ENCODE measurements around the gene CDKN1C.

DNA sequence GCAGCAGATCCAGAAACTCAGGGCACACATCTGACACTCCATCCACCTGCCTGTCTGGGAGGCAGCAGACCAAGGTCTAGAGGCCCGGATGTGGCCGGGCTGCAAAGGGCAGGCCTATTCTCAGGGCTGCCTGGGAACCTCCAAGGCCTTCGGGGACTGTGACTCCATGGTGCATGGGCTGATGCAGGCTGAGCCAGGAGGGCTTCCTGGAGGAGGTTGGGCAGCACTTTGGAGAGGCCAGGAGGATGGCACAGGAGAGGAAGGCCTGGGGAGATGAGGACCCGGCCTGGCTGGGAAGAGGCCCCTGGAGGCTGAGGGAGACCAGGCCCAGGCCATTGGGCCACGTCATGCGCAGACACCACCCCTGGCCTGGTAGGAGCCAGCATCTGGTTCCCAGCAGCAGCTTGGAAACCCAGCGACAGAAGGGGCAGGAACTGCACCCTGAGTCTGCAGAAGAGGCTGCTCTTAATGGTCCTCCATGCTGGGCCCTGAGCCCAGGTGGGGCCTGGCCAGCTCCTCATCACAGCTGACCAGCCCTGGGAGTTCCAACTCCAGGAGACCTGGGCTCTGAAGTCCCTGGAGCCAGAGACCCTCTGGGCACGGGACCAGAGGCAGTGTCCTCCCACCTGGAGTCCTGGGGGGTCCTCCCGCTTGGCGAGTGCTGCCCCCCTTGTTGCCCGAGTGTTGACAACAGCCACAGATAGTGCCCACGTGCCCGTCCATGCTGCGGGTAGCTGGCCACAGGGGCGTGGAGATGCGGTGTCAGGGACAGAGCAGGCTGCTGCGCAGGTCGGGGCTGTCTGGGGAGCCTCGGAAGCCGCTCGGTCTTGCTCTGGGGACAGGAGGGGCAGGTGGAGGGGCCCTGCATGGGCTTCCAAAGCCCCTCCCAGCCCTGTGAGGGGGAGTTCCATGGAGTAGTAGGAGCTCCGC is 38.1 kb upstream of the CDKN1C start:
- TF ChIP-seq, protein P1, sequence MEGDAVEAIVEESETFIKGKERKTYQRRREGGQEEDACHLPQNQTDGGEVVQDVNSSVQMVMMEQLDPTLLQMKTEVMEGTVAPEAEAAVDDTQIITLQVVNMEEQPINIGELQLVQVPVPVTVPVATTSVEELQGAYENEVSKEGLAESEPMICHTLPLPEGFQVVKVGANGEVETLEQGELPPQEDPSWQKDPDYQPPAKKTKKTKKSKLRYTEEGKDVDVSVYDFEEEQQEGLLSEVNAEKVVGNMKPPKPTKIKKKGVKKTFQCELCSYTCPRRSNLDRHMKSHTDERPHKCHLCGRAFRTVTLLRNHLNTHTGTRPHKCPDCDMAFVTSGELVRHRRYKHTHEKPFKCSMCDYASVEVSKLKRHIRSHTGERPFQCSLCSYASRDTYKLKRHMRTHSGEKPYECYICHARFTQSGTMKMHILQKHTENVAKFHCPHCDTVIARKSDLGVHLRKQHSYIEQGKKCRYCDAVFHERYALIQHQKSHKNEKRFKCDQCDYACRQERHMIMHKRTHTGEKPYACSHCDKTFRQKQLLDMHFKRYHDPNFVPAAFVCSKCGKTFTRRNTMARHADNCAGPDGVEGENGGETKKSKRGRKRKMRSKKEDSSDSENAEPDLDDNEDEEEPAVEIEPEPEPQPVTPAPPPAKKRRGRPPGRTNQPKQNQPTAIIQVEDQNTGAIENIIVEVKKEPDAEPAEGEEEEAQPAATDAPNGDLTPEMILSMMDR (IDR thresholded peaks at IDR 0.05; ENCODE audit: poor library complexity): no peak
- TF ChIP-seq EZH2 (IDR thresholded peaks at IDR 0.05; ENCODE audit: borderline replicate concordance) (no peak), EZH2phosphoT487 (IDR thresholded peaks at IDR 0.05; ENCODE audit: low read depth, severe bottlenecking, unreplicated experiment) (no peak)

All from hepatocyte (in vitro differentiated cells).